Measurements from ENCODE around the gene TBX21. TPM values are rescaled to one million over a fixed set of nuclear protein-coding genes. Genes with fewer than 3 reads are reported as not detected.

The TBX21 gene
- total RNA-seq, 1 experiment from 2014 or later: not detected

DNA sequence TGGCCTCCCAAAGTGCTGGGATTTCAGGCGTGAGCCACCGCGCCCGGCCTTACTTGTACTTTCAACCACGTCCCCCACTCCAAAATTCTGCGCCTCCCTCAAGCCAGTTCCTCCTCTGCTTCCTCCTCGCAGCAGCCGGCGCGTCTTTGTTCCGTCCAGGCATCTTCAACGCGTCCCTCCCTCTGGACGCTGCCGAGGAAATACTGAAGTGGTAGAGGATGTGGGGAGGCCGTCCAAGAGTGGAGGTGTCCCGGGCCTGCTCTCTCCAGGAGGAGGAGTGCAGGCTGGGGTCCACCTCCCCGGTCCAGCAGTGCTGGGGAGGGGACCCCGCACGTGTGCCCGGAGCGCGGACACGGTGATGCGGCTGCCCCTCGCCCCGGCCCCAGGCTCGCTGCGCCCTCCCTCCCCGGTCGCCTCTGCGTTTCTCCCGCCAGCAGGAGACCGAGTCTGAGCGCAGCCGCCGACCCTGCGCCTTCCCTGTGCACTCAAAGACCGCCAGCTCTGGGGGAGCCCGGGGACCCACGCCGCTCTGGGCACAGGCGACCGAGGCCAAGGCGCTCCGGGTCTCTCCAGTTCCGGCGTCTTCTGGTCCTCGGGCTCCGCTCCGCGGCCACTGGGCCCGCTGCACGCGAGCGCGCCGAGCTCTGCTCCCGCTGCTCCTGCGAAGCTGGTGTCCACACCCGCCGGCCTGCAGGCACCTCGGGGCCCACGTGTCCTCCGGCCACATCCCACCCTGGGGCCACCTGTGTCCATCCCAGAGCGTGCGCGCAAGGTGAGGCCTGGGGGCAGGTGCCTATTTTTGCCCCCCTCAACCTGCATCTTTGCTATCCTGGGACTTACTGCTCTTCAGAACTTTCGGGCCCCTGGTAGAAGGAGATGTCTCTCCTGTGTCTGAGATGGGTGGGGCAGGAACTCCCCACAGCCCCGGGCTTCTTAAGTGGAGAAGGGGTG, 56.9 kb downstream of the TBX21 start:
- H3K9ac ChIP-seq (ENCODE audit: low read length): no peak overlapping the region
- H3K9me3 ChIP-seq (ENCODE audit: low read length): no peaks in the 10 kb centered on the region
- no peak overlapping the region for H3K4me3 ChIP-seq (ENCODE audit: low read length)
- H3K9me2 ChIP-seq (replicated peaks; ENCODE audit: insufficient read depth, low read length): no peaks in the 10 kb centered on the region
- no peak overlapping the region for H2AFZ ChIP-seq (ENCODE audit: low read length)
- H4K20me1 ChIP-seq (ENCODE audit: insufficient read depth, low read depth, low read length): no peaks in the 10 kb centered on the region
- H3K79me2 ChIP-seq (ENCODE audit: low read length): no peaks in the 10 kb centered on the region
- no peak overlapping the region for H3K27ac ChIP-seq (ENCODE audit: low read length)
- DNase-seq: no peak
- H3K4me1 ChIP-seq (ENCODE audit: low read length): peaks cover 16% of the 10 kb centered on the region
- H3K27me3 ChIP-seq (ENCODE audit: low read length): no peaks in the 10 kb centered on the region
- no peaks in the 10 kb centered on the region for H3K36me3 ChIP-seq (ENCODE audit: insufficient read depth, low read length)
- H3K4me2 ChIP-seq (ENCODE audit: low read depth, low read length, poor library complexity, severe bottlenecking): no peak overlapping the region

GRCh38 chr17:47791025-47791424, 58.0 kb downstream of the TBX21 start:
- H3K9me2 ChIP-seq (replicated peaks; ENCODE audit: insufficient read depth, low read length): no peaks in the 10 kb centered on the region

DNA sequence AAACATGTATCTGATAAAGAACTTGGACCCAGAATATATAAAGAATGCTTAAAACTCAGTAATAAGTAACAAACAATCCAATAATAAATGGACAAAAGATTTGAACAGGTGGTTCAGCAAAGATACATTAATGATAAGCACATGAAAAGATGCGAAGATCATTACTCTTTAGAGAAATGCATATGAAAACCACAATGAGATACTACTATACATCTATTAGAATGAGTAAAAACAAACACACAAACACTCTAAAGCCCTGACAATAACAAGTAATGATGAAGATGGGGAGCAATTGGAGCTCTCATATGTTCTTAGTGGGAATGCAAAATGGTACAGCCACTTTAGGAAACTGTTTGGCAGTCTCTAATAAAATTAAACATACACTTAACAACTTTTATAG, 59.4 kb downstream of the TBX21 start:
- Histone ChIP-seq H3K9me2 (replicated peaks; ENCODE audit: insufficient read depth, low read length) (no peaks in the 10 kb centered on the region), H3K9me3 (ENCODE audit: low read length) (no peaks in the 10 kb centered on the region), H3K4me1 (ENCODE audit: low read length) (peaks cover 16% of the 10 kb centered on the region), H3K79me2 (ENCODE audit: low read length) (no peaks in the 10 kb centered on the region), H3K4me2 (ENCODE audit: low read depth, low read length, poor library complexity, severe bottlenecking) (no peak overlapping the region), H3K36me3 (ENCODE audit: insufficient read depth, low read length) (no peaks in the 10 kb centered on the region), H3K27ac (ENCODE audit: low read length) (no peak overlapping the region), H3K9ac (ENCODE audit: low read length) (no peak overlapping the region), H2AFZ (ENCODE audit: low read length) (no peak overlapping the region), H3K4me3 (ENCODE audit: low read length) (no peak overlapping the region), H3K27me3 (ENCODE audit: low read length) (no peaks in the 10 kb centered on the region), H4K20me1 (ENCODE audit: insufficient read depth, low read depth, low read length) (no peaks in the 10 kb centered on the region)
- DNase-seq: no peak

More at GRCh38 chr17:47791025-47791424, 58.0 kb downstream of the TBX21 start:
- DNase-seq: no peak
- Histone ChIP-seq H3K4me1 (ENCODE audit: low read length) (peaks cover 16% of the 10 kb centered on the region), H3K4me3 (ENCODE audit: low read length) (no peak overlapping the region), H3K9ac (ENCODE audit: low read length) (no peak overlapping the region), H3K4me2 (ENCODE audit: low read depth, low read length, poor library complexity, severe bottlenecking) (no peak overlapping the region), H3K9me3 (ENCODE audit: low read length) (no peaks in the 10 kb centered on the region), H4K20me1 (ENCODE audit: insufficient read depth, low read depth, low read length) (no peaks in the 10 kb centered on the region), H3K27me3 (ENCODE audit: low read length) (no peaks in the 10 kb centered on the region), H3K36me3 (ENCODE audit: insufficient read depth, low read length) (no peaks in the 10 kb centered on the region), H2AFZ (ENCODE audit: low read length) (no peak overlapping the region), H3K79me2 (ENCODE audit: low read length) (no peaks in the 10 kb centered on the region), H3K27ac (ENCODE audit: low read length) (no peak overlapping the region)

DNA sequence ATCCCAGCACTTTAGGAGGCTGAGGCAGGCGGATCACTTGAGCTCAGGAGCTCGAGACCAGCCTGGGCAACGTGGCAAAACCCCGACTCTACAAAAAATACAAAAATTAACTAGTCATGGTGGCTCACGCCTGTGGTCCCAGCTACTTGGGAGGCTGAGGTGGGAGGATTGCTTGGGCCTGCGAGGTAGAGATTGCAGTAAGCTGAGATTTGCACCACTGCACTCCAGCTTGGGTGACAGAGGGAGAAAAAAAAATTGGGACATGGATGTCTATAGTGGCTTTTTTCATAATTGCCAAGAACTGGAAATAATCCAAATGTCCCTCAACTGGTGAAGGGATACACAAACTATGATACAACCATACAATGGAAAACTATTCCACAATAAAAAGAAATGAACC, 59.9 kb downstream of the TBX21 start:
- Histone ChIP-seq H3K27me3 (ENCODE audit: low read length) (no peaks in the 10 kb centered on the region), H3K4me1 (ENCODE audit: low read length) (peaks cover 16% of the 10 kb centered on the region), H3K27ac (ENCODE audit: low read length) (no peak overlapping the region), H3K9ac (ENCODE audit: low read length) (no peak overlapping the region), H4K20me1 (ENCODE audit: insufficient read depth, low read depth, low read length) (no peaks in the 10 kb centered on the region), H2AFZ (ENCODE audit: low read length) (no peak overlapping the region), H3K79me2 (ENCODE audit: low read length) (no peaks in the 10 kb centered on the region), H3K4me3 (ENCODE audit: low read length) (no peak overlapping the region), H3K4me2 (ENCODE audit: low read depth, low read length, poor library complexity, severe bottlenecking) (no peak overlapping the region), H3K9me2 (replicated peaks; ENCODE audit: insufficient read depth, low read length) (no peaks in the 10 kb centered on the region), H3K9me3 (ENCODE audit: low read length) (no peaks in the 10 kb centered on the region), H3K36me3 (ENCODE audit: insufficient read depth, low read length) (no peaks in the 10 kb centered on the region)
- DNase-seq: no peak

Other genes starting within 250 kb of the TBX21 start
- gene NPEPPS, start 202.1 kb upstream of the TBX21 start, total RNA-seq (2014; rRNA removed; shearing (Covaris generic); ENCODE audit: low replicate concordance): 52.4 and 64.4 TPM in 2 replicates
- gene KPNB1, start 83.3 kb upstream of the TBX21 start, total RNA-seq (2014; rRNA removed; shearing (Covaris generic); ENCODE audit: low replicate concordance): 152 and 184 TPM in 2 replicates
- gene TBKBP1, start 39.1 kb upstream of the TBX21 start, total RNA-seq (2014; rRNA removed; shearing (Covaris generic); ENCODE audit: low replicate concordance): 0.25 and 0.56 TPM in 2 replicates
- 11.1 and 21.9 TPM in 2 replicates for gene OSBPL7, start 88.6 kb downstream of the TBX21 start, total RNA-seq (2014; rRNA removed; shearing (Covaris generic); ENCODE audit: low replicate concordance)
- 38.2 and 50.3 TPM in 2 replicates for gene MRPL10, start 98.3 kb downstream of the TBX21 start, total RNA-seq (2014; rRNA removed; shearing (Covaris generic); ENCODE audit: low replicate concordance)
- gene LRRC46, start 98.4 kb downstream of the TBX21 start, total RNA-seq (2014; rRNA removed; shearing (Covaris generic); ENCODE audit: low replicate concordance): 2.8 TPM in 1 of 2 replicates, not detected in the other
- 37.7 and 63.5 TPM in 2 replicates for gene SCRN2, start 108.0 kb downstream of the TBX21 start, total RNA-seq (2014; rRNA removed; shearing (Covaris generic); ENCODE audit: low replicate concordance)
- 0.04 TPM in 1 of 2 replicates, not detected in the other for gene SP6, start 117.9 kb downstream of the TBX21 start, total RNA-seq (2014; rRNA removed; shearing (Covaris generic); ENCODE audit: low replicate concordance)
- gene SP2, start 163.0 kb downstream of the TBX21 start, total RNA-seq (2014; rRNA removed; shearing (Covaris generic); ENCODE audit: low replicate concordance): 3.6 and 4.4 TPM in 2 replicates
- gene PNPO, start 208.3 kb downstream of the TBX21 start, total RNA-seq (2014; rRNA removed; shearing (Covaris generic); ENCODE audit: low replicate concordance): 26.8 and 32.0 TPM in 2 replicates
- gene PRR15L, start 224.6 kb downstream of the TBX21 start, total RNA-seq (2014; rRNA removed; shearing (Covaris generic); ENCODE audit: low replicate concordance): 0.97 and 2.7 TPM in 2 replicates
- 213 and 402 TPM in 2 replicates for gene CDK5RAP3, start 237.9 kb downstream of the TBX21 start, total RNA-seq (2014; rRNA removed; shearing (Covaris generic); ENCODE audit: low replicate concordance)

Measured in Karpas-422 (cell line).